Measurements from ENCODE around the gene CMC2. TPM values are rescaled to one million over a fixed set of nuclear protein-coding genes. Genes with fewer than 3 reads are reported as not detected.

CMC2 gene
- total RNA-seq, 1 donor from 2014 or later = 36.8 TPM

GRCh38 chr16:80981103-80981502, 25.6 kb downstream of the CMC2 start:
- peak; percentile 61 for DNase-seq (ENCODE audit: low spot score)
- ATAC-seq = peak; percentile 89

GRCh38 chr16:80976946-80977345, 29.7 kb downstream of the CMC2 start:
- no peak for ATAC-seq
- DNase-seq (ENCODE audit: low spot score) = no peak

- peak; percentile 92 for ATAC-seq
- peak; percentile 78 for DNase-seq (ENCODE audit: low spot score)
These were observed 31.9 kb downstream of the CMC2 start for GRCh38 chr16:80974649-80975376.

GRCh38 chr16:80973991-80974390, 32.7 kb downstream of the CMC2 start:
- ATAC-seq (no peak), DNase-seq (ENCODE audit: low spot score) (no peak)

- no peak for ATAC-seq
- DNase-seq (ENCODE audit: low spot score) = no peak
These were observed 34.1 kb downstream of the CMC2 start for GRCh38 chr16:80972611-80973010.

GRCh38 chr16:80971819-80972218, 34.9 kb downstream of the CMC2 start:
- ATAC-seq (no peak), DNase-seq (ENCODE audit: low spot score) (no peak)

- no peak for ATAC-seq
These were observed 37.6 kb downstream of the CMC2 start for GRCh38 chr16:80969114-80969484.

GRCh38 chr16:80968386-80969113, 38.1 kb downstream of the CMC2 start:
- ATAC-seq (peak; percentile 82), DNase-seq (ENCODE audit: low spot score) (no peak)

More at GRCh38 chr16:80969114-80969484, 37.6 kb downstream of the CMC2 start:
- DNase-seq (ENCODE audit: low spot score) = no peak

GRCh38 chr16:80966617-80967016, 40.1 kb downstream of the CMC2 start:
- DNase-seq (ENCODE audit: low spot score) (no peak), ATAC-seq (no peak)

- no peak for DNase-seq (ENCODE audit: low spot score)
- ATAC-seq = no peak
These were observed 42.3 kb downstream of the CMC2 start for GRCh38 chr16:80964351-80964750.

GRCh38 chr16:80962879-80963278, 43.8 kb downstream of the CMC2 start:
- ATAC-seq (no peak), DNase-seq (ENCODE audit: low spot score) (no peak)

GRCh38 chr16:80958284-80958683, 48.4 kb downstream of the CMC2 start:
- DNase-seq (ENCODE audit: low spot score) = no peak
- no peak for ATAC-seq

GRCh38 chr16:80954985-80955384, 51.7 kb downstream of the CMC2 start:
- ATAC-seq (no peak), DNase-seq (ENCODE audit: low spot score) (no peak)

GRCh38 chr16:80948886-80949493, 57.7 kb downstream of the CMC2 start:
- no peak for DNase-seq (ENCODE audit: low spot score)

GRCh38 chr16:80947708-80948625, 58.7 kb downstream of the CMC2 start:
- DNase-seq (ENCODE audit: low spot score) (no peak), ATAC-seq (no peak)

More at GRCh38 chr16:80948886-80949493, 57.7 kb downstream of the CMC2 start:
- ATAC-seq = peak; percentile 85

- DNase-seq (ENCODE audit: low spot score) = no peak
- no peak for ATAC-seq
These were observed 59.4 kb downstream of the CMC2 start for GRCh38 chr16:80947239-80947638.

GRCh38 chr16:80946481-80946880, 60.2 kb downstream of the CMC2 start:
- no peak for ATAC-seq
- no peak for DNase-seq (ENCODE audit: low spot score)

- ATAC-seq (no peak), DNase-seq (ENCODE audit: low spot score) (no peak)
These were observed 66.4 kb downstream of the CMC2 start for GRCh38 chr16:80940069-80940856.

GRCh38 chr16:80938879-80939260, 67.8 kb downstream of the CMC2 start:
- ATAC-seq (no peak), DNase-seq (ENCODE audit: low spot score) (no peak)
